K562 (cell line): ENCODE measurements around the gene EMP2. TPM values are rescaled to one million over a fixed set of nuclear protein-coding genes. Genes with fewer than 3 reads are reported as not detected.

Experiments
- CBX3 ChIP-seq, 2 experiments: IDR thresholded peaks; 1 replicate in 1 of 2; 2 replicates in 1 of 2; pipeline ENCODE4 v1.6.1; 2012; ENCODE audit warnings: inconsistent platforms in 2 of 2, low read length in 2 of 2, borderline replicate concordance in 1 of 2, control low read depth in 1 of 2
- CC2D1A ChIP-seq: fragments of 450-650 bp; IDR thresholded peaks from 2 replicates; pipeline ENCODE4 v1.6.1; 2017; ENCODE audit warnings: mild to moderate bottlenecking
- HINFP ChIP-seq: fragments of 450-650 bp; conservative IDR thresholded peaks from 2 replicates; pipeline ENCODE4 v1.6.1; 2016; ENCODE audit warnings: missing genetic modification characterization, low read depth, mild to moderate bottlenecking, control low read depth, missing compliant biosample characterization
- HOXB6 ChIP-seq: fragments of 250-450 bp; sonication (Bioruptor Pico); IDR thresholded peaks from 2 replicates; pipeline ENCODE4 v1.5.1; 2022; ENCODE audit warnings: mild to moderate bottlenecking, borderline replicate concordance
- KDM2B ChIP-seq: fragments of 250-450 bp; sonication (Bioruptor Pico); IDR thresholded peaks from 2 replicates; pipeline ENCODE4 v1.8.0; 2021; ENCODE audit warnings: mild to moderate bottlenecking, moderate library complexity
- KDM4B ChIP-seq, 2 experiments: fragments of 450-650 bp in 1 of 2; sonication (generic) in 1 of 2; IDR thresholded peaks; 2 replicates each; pipeline ENCODE4 v1.6.1; 2016 to 2017; ENCODE audit warnings: borderline replicate concordance in 2 of 2, antibody characterized with exemption in 1 of 2, low read depth in 1 of 2, mild to moderate bottlenecking in 1 of 2
- RFX5 ChIP-seq: IDR thresholded peaks from 2 replicates; pipeline ENCODE4 v1.6.1; 2011; ENCODE audit warnings: low read depth, mild to moderate bottlenecking, improper control_type of control experiment, low read length
- TFAM ChIP-seq: fragments of 250-450 bp; sonication (Bioruptor Pico); conservative IDR thresholded peaks from 2 replicates; pipeline ENCODE4 v1.5.0; 2021; ENCODE audit warnings: mild to moderate bottlenecking, moderate library complexity
- WHSC1 ChIP-seq: IDR thresholded peaks from one replicate; pipeline ENCODE4 v1.6.1; 2012; ENCODE audit warnings: low read length, control low read depth, inconsistent platforms
- YY1 ChIP-seq, 3 experiments: IDR thresholded peaks; 2 replicates each; pipeline ENCODE4 v1.6.1; 2011; ENCODE audit warnings: low read length in 2 of 3, mild to moderate bottlenecking in 2 of 3, moderate library complexity in 2 of 3, borderline replicate concordance in 1 of 3, control low read depth in 1 of 3, low read depth in 1 of 3; ENCODE audit not compliant: insufficient read depth in 3 of 3, insufficient replicate concordance in 2 of 3, control insufficient read depth in 1 of 3, insufficient read length in 1 of 3; ENCODE audit errors: extremely low read depth in 1 of 3
- ZBTB34 ChIP-seq: fragments of 250-450 bp; sonication (Bioruptor Pico); IDR thresholded peaks from 2 replicates; pipeline ENCODE4 v1.8.0; 2021; ENCODE audit warnings: mild to moderate bottlenecking, moderate library complexity
- ZC3H8 ChIP-seq: fragments of 450-650 bp; IDR thresholded peaks from 2 replicates; pipeline ENCODE4 v1.6.1; 2017
- ZFP36 ChIP-seq: fragments of 150-350 bp; IDR thresholded peaks from 2 replicates; pipeline ENCODE4 v1.6.1; 2018; ENCODE audit warnings: low read length, low read depth; ENCODE audit not compliant: partially characterized antibody
- ZNF12 ChIP-seq: sonication (generic); formaldehyde crosslinking; IDR thresholded peaks from 2 replicates; pipeline ENCODE4 v1.4.0; 2020; ENCODE audit warnings: mild to moderate bottlenecking, missing genetic modification reagents
- ZNF184 ChIP-seq: sonication (generic); formaldehyde crosslinking; IDR thresholded peaks from 2 replicates; pipeline ENCODE4 v1.5.0; 2020; ENCODE audit warnings: missing genetic modification reagents
- ZNF232 ChIP-seq: sonication (generic); formaldehyde crosslinking; IDR thresholded peaks from 2 replicates; pipeline ENCODE4 v1.8.0; 2022; ENCODE audit warnings: mild to moderate bottlenecking, missing genetic modification reagents
- ZNF3 ChIP-seq: fragments of 250-450 bp; sonication (Bioruptor Pico); IDR thresholded peaks from 2 replicates; pipeline ENCODE4 v1.5.0; 2021; ENCODE audit warnings: mild to moderate bottlenecking, moderate library complexity
- ZNF561 ChIP-seq: fragments of 450-650 bp; formaldehyde crosslinking; conservative IDR thresholded peaks from 2 replicates; pipeline ENCODE4 v1.4.0; 2020; ENCODE audit warnings: mild to moderate bottlenecking, moderate library complexity
- ZNF586 ChIP-seq: fragments of 450-650 bp; formaldehyde crosslinking; conservative IDR thresholded peaks from 2 replicates; pipeline ENCODE4 v1.4.0; 2020; ENCODE audit warnings: mild to moderate bottlenecking, moderate library complexity
- ZNF639 ChIP-seq, 2 experiments: fragments of 200-800 bp in 1 of 2; sonication (Bioruptor generic) in 1 of 2; sonication (generic) in 1 of 2; formaldehyde crosslinking in 1 of 2; IDR thresholded peaks in 1 of 2; conservative IDR thresholded peaks in 1 of 2; 2 replicates each; pipeline versions ENCODE4 v1.5.0 to v1.6.1; 2016 to 2020; ENCODE audit warnings: missing compliant biosample characterization in 1 of 2, missing genetic modification characterization in 1 of 2, missing genetic modification reagents in 1 of 2
- ZNF668 ChIP-seq: fragments of 250-450 bp; sonication (Bioruptor Pico); IDR thresholded peaks from 2 replicates; pipeline ENCODE4 v1.8.0; 2022; ENCODE audit warnings: mild to moderate bottlenecking, inconsistent platforms
- polyA plus RNA-seq, 8 experiments: library from polyadenylated mRNA; depleted of rRNA in 4 of 8; stranded (reverse) in 5 of 8; unstranded in 3 of 8; fragments of >200 nt; fragmentation: Nextera tagmentation in 2 of 8; fragmentation: Illumina TruSeq in 1 of 8; extraction: Ambion mirVana in 2 of 8; extraction: Trizol in 1 of 8; gene quantifications; 2 replicates each; pipeline versions ENCODE4 v1.2.1 to v1.2.3, GENCODE V29; 2011 to 2014; ENCODE audit warnings: inconsistent platforms in 1 of 8, missing spikeins in 1 of 8
- total RNA-seq, 7 experiments: library from RNA; depleted of rRNA in 6 of 7; stranded (reverse); fragments of >200 nt in 6 of 7; fragmentation: Illumina TruSeq in 2 of 7; extraction: Trizol in 2 of 7; gene quantifications; 2 replicates each; pipeline versions ENCODE4 v1.2.1 to v1.2.3, GENCODE V29; 2011 to 2021; ENCODE audit warnings: low replicate concordance in 1 of 7
- TF ChIP-seq, protein P1 (sequence below): fragments of 450-650 bp; IDR thresholded peaks from 2 replicates; pipeline ENCODE4 v1.7.0; 2016; ENCODE audit warnings: borderline replicate concordance

EMP2 gene
- total and polyA plus RNA-seq, 9 of the 15 experiments (the other 6 are each of a cell fraction or from before 2014, with no cell fraction given) = 0.73 to 6.2 (median 3.1) TPM

- TF ChIP-seq ZNF639 (CRISPR knock-in tag; conservative IDR thresholded peaks at IDR 0.05 in 1 of 2, IDR thresholded peaks at IDR 0.05 in 1 of 2) (no peak), HOXB6 (no peak), ZNF184 (CRISPR knock-in tag) (no peak), ZBTB34 (CRISPR knock-in tag) (no peak), CC2D1A (peak; percentile 91; the same call in 1 of the 2 replicates), ZNF12 (CRISPR knock-in tag) (no peak), ZNF668 (no peak), KDM2B (CRISPR knock-in tag) (no peak), KDM4B (IDR thresholded peaks at IDR 0.05; ENCODE audit: borderline replicate concordance in 2 of 2, low read depth in 1 of 2) (no peak), ZNF232 (CRISPR knock-in tag) (no peak), RFX5 (no peak), CBX3 (IDR thresholded peaks at IDR 0.05; ENCODE audit: borderline replicate concordance in 1 of 2, low read length in 2 of 2) (peak in 1 of 2 experiments; percentile 79; a peak in 2 of 3 replicates), ZNF561 (CRISPR knock-in tag) (no peak), ZC3H8 (no peak), YY1 (IDR thresholded peaks at IDR 0.05; ENCODE audit: borderline replicate concordance in 1 of 3, control insufficient read depth in 1 of 3, extremely low read depth in 1 of 3, insufficient read depth in 3 of 3, insufficient read length in 1 of 3, insufficient replicate concordance in 2 of 3, low read depth in 1 of 3, low read length in 2 of 3) (no peak), TFAM (no peak), ZNF586 (CRISPR knock-in tag) (no peak), WHSC1 (no peak), ZFP36 (no peak), ZNF3 (CRISPR knock-in tag) (no peak), HINFP (tag) (peak; percentile 41; the same call in 1 of the 2 replicates)
- TF ChIP-seq, protein P1, sequence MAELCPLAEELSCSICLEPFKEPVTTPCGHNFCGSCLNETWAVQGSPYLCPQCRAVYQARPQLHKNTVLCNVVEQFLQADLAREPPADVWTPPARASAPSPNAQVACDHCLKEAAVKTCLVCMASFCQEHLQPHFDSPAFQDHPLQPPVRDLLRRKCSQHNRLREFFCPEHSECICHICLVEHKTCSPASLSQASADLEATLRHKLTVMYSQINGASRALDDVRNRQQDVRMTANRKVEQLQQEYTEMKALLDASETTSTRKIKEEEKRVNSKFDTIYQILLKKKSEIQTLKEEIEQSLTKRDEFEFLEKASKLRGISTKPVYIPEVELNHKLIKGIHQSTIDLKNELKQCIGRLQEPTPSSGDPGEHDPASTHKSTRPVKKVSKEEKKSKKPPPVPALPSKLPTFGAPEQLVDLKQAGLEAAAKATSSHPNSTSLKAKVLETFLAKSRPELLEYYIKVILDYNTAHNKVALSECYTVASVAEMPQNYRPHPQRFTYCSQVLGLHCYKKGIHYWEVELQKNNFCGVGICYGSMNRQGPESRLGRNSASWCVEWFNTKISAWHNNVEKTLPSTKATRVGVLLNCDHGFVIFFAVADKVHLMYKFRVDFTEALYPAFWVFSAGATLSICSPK = no peak
These were observed 79.3 kb downstream of the EMP2 start (continued) for GRCh38 chr16:10501016-10501607.
